Measurements from ENCODE around the gene MOB2. TPM values are rescaled to one million over a fixed set of nuclear protein-coding genes. Genes with fewer than 3 reads are reported as not detected.

Gene MOB2
- total RNA-seq, 1 donor from 2014 or later: 38.6 TPM

DNA sequence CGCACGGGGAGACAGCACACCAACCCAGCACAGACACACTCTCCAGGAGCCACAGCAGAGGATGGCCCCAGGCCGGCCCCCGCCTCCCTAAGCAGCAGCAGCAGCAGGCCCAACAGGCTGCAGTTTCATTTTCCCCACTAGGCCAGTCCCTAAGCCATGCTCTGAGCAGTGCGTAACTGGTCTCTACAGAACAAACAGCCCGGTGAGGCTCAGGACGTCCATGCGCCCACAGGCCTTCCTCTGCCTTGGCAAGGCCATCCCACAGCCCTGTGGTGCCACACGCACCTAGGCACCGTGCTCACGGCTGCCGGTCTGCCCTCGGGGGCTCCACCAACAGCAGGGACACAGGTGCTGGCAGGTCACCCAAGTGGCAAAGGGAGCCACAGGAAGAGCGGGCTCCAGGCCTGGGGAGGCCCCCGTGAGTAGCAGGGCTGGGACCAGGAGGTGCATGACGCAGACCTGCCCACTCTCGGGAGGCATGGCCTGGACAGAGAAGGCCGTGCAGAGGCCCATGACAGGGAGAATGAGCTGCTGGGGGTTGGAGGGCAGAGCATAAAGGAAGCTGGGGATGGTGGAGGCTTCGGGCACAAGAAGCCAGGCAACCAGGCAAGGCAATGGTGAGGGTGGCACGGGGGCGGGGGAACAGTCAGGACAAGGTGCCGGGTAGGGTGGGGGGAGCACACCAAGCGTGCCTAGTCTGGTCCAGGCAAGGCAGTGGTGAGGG is 1.4 kb upstream of the MOB2 start:
- Mint-ChIP-seq H3K9me3 (ENCODE audit: unreplicated experiment) (no peaks in the 10 kb centered on the region), H3K27ac (ENCODE audit: unreplicated experiment) (no peak overlapping the region), H3K36me3 (ENCODE audit: unreplicated experiment) (no peaks in the 10 kb centered on the region), H3K4me3 (ENCODE audit: unreplicated experiment) (no peak overlapping the region), H3K27me3 (ENCODE audit: unreplicated experiment) (no peaks in the 10 kb centered on the region), H3K4me1 (ENCODE audit: unreplicated experiment) (peaks cover 22% of the 10 kb centered on the region)
- DNase-seq (ENCODE audit: extremely low spot score, unreplicated experiment): no peak
- TF ChIP-seq, protein P1, sequence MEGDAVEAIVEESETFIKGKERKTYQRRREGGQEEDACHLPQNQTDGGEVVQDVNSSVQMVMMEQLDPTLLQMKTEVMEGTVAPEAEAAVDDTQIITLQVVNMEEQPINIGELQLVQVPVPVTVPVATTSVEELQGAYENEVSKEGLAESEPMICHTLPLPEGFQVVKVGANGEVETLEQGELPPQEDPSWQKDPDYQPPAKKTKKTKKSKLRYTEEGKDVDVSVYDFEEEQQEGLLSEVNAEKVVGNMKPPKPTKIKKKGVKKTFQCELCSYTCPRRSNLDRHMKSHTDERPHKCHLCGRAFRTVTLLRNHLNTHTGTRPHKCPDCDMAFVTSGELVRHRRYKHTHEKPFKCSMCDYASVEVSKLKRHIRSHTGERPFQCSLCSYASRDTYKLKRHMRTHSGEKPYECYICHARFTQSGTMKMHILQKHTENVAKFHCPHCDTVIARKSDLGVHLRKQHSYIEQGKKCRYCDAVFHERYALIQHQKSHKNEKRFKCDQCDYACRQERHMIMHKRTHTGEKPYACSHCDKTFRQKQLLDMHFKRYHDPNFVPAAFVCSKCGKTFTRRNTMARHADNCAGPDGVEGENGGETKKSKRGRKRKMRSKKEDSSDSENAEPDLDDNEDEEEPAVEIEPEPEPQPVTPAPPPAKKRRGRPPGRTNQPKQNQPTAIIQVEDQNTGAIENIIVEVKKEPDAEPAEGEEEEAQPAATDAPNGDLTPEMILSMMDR (IDR thresholded peaks at IDR 0.05): no peak

DNA sequence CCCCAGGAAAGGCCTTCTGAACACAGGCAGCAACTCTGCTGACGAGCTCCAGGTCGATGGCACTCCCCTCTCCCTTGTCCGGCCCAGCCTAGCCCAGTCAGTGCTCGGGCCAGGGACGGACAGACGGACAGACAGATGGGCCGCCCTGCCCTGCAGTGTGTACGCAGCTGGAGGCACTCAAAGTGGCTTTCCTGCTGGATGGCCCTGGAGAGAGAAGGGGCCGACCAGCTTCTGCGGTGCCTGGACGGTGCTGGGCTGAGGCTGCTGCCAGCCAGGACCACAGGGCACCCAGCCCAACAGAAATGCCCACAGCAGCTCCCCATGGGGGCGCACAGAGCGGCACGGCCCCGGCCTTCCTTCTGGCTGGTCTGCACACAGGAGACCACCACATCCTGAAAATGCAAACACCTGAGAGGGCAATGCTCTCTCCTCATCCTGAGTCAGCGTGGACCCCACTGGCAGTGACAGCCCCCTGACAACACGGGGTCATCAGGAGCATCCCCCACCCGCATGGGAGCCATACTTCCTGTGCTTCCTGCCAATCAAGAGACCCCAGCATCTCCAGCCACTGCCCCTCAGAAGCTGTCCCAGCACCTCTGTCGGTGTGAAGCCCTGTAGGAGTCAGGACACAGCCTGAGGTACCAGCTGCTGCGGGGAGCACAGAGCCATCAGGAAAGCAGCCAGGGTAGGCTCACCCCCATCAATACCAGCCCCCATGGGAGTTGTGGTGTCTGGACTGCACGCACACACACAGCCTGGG is 692 bp upstream of the MOB2 start:
- H3K27ac Mint-ChIP-seq (ENCODE audit: unreplicated experiment): no peak overlapping the region

DNA sequence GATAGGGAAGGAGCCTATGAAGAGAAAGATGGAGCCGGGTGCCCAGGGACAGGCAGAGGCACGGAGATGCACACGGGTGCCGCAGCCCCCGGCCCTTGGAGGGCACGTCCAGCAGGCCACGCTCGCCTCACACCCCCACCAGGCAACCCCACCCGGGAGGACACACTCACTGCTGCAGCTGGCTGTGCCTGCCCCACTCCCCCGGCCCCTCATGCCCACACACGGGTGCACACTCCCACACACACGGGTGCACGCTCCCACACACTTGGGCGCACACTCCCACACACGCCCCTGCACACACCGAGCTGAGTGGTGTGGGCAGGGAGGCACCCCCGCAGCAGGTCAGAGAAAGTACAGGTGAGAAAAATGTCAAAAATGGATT is 1.1 kb downstream of the MOB2 start:
- Mint-ChIP-seq H3K36me3 (ENCODE audit: unreplicated experiment) (no peaks in the 10 kb centered on the region), H3K27me3 (ENCODE audit: unreplicated experiment) (no peaks in the 10 kb centered on the region), H3K4me3 (ENCODE audit: unreplicated experiment) (no peak overlapping the region), H3K9me3 (ENCODE audit: unreplicated experiment) (no peaks in the 10 kb centered on the region), H3K4me1 (ENCODE audit: unreplicated experiment) (peaks cover 26% of the 10 kb centered on the region), H3K27ac (ENCODE audit: unreplicated experiment) (no peak overlapping the region)
- TF ChIP-seq, protein P1 (IDR thresholded peaks at IDR 0.05): no peak
- no peak for DNase-seq (ENCODE audit: extremely low spot score, unreplicated experiment)

More for the DNA sequence above, 692 bp upstream of the MOB2 start:
- Mint-ChIP-seq H3K4me3 (ENCODE audit: unreplicated experiment) (no peak overlapping the region), H3K4me1 (ENCODE audit: unreplicated experiment) (peaks cover 22% of the 10 kb centered on the region), H3K27me3 (ENCODE audit: unreplicated experiment) (no peaks in the 10 kb centered on the region), H3K36me3 (ENCODE audit: unreplicated experiment) (no peaks in the 10 kb centered on the region), H3K9me3 (ENCODE audit: unreplicated experiment) (no peaks in the 10 kb centered on the region)
- TF ChIP-seq, protein P1 (IDR thresholded peaks at IDR 0.05): no peak
- DNase-seq (ENCODE audit: extremely low spot score, unreplicated experiment): no peak

DNA sequence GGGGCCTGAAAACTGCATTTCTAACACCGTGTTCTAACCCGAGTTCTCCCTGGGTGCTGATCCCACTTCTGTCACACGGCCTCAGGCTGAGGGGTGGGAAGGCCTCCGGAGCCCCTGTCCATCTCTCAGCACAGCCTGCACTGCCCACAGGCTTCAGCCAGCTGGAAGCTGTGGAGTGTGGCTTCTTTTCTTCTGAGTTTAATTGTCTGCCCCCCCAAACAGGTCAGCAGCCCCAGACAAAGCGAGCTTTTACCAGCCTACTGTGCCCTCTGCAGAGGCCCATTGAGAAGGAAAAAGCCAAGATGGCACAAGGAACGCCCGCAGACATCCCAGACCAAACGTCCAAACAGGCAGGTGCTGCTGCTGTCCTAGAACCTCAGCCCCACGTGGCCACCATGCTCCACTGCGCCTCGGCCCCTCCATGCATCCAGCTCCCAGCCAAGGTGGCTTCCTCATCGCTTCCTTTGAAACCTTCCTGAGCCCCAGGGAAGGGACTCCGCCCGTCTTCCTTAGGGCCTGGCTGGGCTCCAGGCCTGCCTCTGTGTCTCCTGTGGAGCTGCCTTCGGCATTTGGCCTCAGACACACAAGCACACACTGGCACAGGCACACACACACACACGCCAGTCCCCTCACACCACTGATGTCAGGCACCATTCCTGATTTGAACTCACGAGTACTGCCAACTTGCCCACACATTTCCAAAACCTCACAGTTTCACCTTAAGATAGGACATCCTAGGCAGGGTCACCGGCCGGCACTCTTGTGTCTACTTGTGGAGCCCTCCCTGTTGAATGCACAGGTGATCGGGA is 1.7 kb downstream of the MOB2 start:
- H3K36me3 Mint-ChIP-seq (ENCODE audit: unreplicated experiment): peaks cover 3% of the 10 kb centered on the region
- no peak overlapping the region for H3K27ac Mint-ChIP-seq (ENCODE audit: unreplicated experiment)
- no peaks in the 10 kb centered on the region for H3K9me3 Mint-ChIP-seq (ENCODE audit: unreplicated experiment)
- H3K4me1 Mint-ChIP-seq (ENCODE audit: unreplicated experiment): peaks cover 26% of the 10 kb centered on the region
- TF ChIP-seq, protein P1 (IDR thresholded peaks at IDR 0.05): no peak
- no peaks in the 10 kb centered on the region for H3K27me3 Mint-ChIP-seq (ENCODE audit: unreplicated experiment)
- no peak overlapping the region for H3K4me3 Mint-ChIP-seq (ENCODE audit: unreplicated experiment)
- DNase-seq (ENCODE audit: extremely low spot score, unreplicated experiment): no peak
